HEK293 (cell line): ENCODE data around the gene LIN52.

Experiments used
- CTCF ChIP-seq: fragments of 450-650 bp; formaldehyde crosslinking; IDR thresholded peaks from 2 replicates; pipeline ENCODE4 v1.5.1; 2016; ENCODE audit warnings: missing biosample characterization, missing genetic modification characterization
- IKZF3 ChIP-seq: fragments of 450-650 bp; IDR thresholded peaks from 2 replicates; pipeline ENCODE4 v1.5.0; 2018; ENCODE audit warnings: missing biosample characterization, mild to moderate bottlenecking, missing genetic modification characterization, moderate library complexity
- PRDM10 ChIP-seq: fragments of 450-650 bp; formaldehyde crosslinking; IDR thresholded peaks from 2 replicates; pipeline ENCODE4 v1.5.1; 2016; ENCODE audit warnings: missing biosample characterization, missing genetic modification characterization
- REST ChIP-seq: fragments of 450-650 bp; formaldehyde crosslinking; IDR thresholded peaks from 2 replicates; pipeline ENCODE4 v1.5.1; 2016; ENCODE audit warnings: missing biosample characterization, missing genetic modification characterization
- TCF7L2 ChIP-seq: IDR thresholded peaks from 2 replicates; pipeline ENCODE4 v1.6.1; 2011; ENCODE audit warnings: low read depth, mild to moderate bottlenecking, inconsistent platforms, low read length, moderate library complexity, borderline replicate concordance
- ZBTB49 ChIP-seq: fragments of 450-650 bp; formaldehyde crosslinking; IDR thresholded peaks from 2 replicates; pipeline ENCODE4 v1.5.1; 2016; ENCODE audit warnings: missing biosample characterization, missing genetic modification characterization, low read depth
- ZNF114 ChIP-seq: fragments of 450-650 bp; formaldehyde crosslinking; IDR thresholded peaks from 2 replicates; pipeline ENCODE4 v1.5.0; 2017; ENCODE audit warnings: missing biosample characterization, missing genetic modification characterization
- ZNF510 ChIP-seq: fragments of 450-650 bp; formaldehyde crosslinking; IDR thresholded peaks from 2 replicates; pipeline ENCODE4 v1.5.1; 2018; ENCODE audit warnings: mild to moderate bottlenecking, missing genetic modification characterization, missing biosample characterization; ENCODE audit not compliant: insufficient replicate concordance
- ZNF561 ChIP-seq: fragments of 450-650 bp; IDR thresholded peaks from 2 replicates; pipeline ENCODE4 v1.5.1; 2018; ENCODE audit warnings: missing biosample characterization, missing genetic modification characterization, borderline replicate concordance
- ZSCAN30 ChIP-seq: fragments of 450-650 bp; IDR thresholded peaks from 2 replicates; pipeline ENCODE4 v1.5.1; 2018; ENCODE audit warnings: missing biosample characterization, mild to moderate bottlenecking, missing genetic modification characterization, moderate library complexity

GRCh38 chr14:74109369-74109768 lies 24.6 kb downstream of the LIN52 start:
- TF ChIP-seq IKZF3 (tag by site-specific recombination): no peak
- TF ChIP-seq ZNF510 (tag by site-specific recombination): no peak
- TF ChIP-seq CTCF: no peak
- TF ChIP-seq ZBTB49 (tag by site-specific recombination): no peak
- no peak for TF ChIP-seq ZNF561 (tag by site-specific recombination)
- TF ChIP-seq PRDM10 (tag by site-specific recombination): no peak
- no peak for TF ChIP-seq REST (tag by site-specific recombination)
- no peak for TF ChIP-seq TCF7L2
- no peak for TF ChIP-seq ZNF114 (tag by site-specific recombination)
- TF ChIP-seq ZSCAN30 (tag by site-specific recombination): no peak
